DMS 273 (cell line): Measurements from ENCODE around the gene INPP5D.
"Not testable (repeated sequence)": the region's sequence is repeated elsewhere in the genome, so short reads cannot be mapped to it uniquely, and the experiment has no call there.

ENCODE experiments used
- DNase-seq: peaks from one replicate; lab custom pipeline; 2025; ENCODE audit not compliant: unreplicated experiment; lab: John Stamatoyannopoulos, UW

The INPP5D gene

GRCh38 chr2:233059797-233060500 is at the start of gene INPP5D:
Gene INPP5D (plus strand): TSS chr2:233060342. CDS start chr2:233060479, 137 bp downstream.
- DNase-seq, result no peak

DNA sequence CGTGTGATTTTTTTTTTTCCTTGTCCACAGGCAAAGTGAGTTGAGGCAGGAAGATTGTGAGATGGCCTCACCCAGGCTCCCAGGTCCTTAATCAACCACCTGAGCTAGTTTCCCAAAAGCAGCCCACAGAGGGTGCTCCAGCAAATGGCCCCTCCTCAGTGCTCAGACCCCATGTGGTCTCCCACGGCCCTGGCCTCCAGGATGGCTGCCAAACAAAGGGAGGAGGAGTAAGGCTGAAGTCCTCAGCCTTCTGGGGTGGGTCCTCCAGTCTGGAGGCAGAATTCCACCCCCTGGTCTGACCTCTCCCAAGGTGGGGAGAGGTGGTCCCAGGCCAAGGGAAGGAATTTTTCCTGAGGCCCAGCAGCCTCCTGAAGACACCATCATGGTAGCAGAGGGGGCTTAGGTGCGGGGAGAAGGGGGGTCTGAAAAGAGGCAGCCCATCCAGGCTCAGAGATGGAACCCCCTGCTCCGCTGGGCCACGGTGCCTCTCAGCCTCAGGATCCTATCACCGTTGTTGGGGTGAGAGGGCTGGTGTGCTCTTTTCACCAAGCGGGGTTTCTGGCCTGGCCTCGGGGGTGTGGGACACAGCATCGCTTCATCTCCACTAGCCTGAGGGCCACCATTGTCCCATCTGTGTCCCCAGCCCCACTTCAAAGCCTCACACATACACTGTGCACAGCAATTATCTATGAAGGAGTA is 49.4 kb upstream of the INPP5D start:
- no peak for DNase-seq

GRCh38 chr2:233011268-233011650 is 48.9 kb upstream of the INPP5D start:
- DNase-seq, result no peak

GRCh38 chr2:233011702-233012131 is 48.4 kb upstream of the INPP5D start:
- no peak for DNase-seq

GRCh38 chr2:233012301-233012971 is 47.7 kb upstream of the INPP5D start:
- no peak for DNase-seq

DNA sequence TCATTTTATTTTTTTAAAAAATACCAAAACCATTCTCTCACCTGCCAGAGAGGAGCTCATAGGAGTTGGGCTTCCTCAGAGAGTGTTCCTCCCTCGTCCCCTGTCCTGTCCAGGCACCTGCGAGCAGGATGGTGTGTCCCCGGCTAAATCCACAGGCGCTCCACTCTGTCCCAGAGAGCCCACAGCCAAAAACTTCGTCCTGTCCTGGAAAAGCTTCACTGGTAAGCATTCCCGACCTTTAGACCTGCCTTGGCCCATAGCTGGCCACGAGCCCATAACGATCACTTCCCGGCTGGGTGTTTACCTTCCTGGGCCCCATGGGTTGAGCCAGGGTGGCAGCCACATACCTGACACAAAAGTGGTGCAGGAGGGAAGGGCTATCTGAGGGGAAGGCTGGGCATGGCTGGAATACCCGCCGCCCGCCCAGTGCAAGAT is 47.1 kb upstream of the INPP5D start, which contains the start of gene NGEF:
Gene NGEF, minus strand, starts transcription at position 230 of the 435 bp plus-strand sequence. CDS start 38,366 bp downstream, outside the sequence.
- DNase-seq, result no peak

GRCh38 chr2:233013650-233014049 is 46.5 kb upstream of the INPP5D start:
- no peak for DNase-seq

- DNase-seq, result no peak
These were observed 45.0 kb upstream of the INPP5D start for GRCh38 chr2:233015019-233015645.

- no peak for DNase-seq
These were observed 42.2 kb upstream of the INPP5D start for GRCh38 chr2:233017947-233018346.

DNA sequence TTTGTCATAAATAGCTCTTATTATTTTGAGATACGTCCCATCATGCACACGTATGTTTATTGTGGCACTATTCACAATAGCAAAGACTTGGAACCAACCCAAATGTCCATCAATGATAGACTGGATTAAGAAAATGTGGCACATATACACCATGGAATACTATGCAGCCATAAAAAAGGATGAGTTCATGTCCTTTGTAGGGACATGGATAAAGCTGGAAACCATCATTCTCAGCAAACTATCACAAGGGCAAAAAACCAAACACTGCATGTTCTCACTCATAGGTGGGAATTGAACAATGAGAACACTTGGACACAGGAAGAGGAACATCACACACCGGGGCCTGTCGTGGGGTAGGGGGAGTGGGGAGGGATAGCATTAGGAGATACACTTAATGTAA is 40.5 kb upstream of the INPP5D start:
- not testable (repeated sequence) for DNase-seq

GRCh38 chr2:233020454-233020853 is 39.7 kb upstream of the INPP5D start:
- no peak for DNase-seq

DNA sequence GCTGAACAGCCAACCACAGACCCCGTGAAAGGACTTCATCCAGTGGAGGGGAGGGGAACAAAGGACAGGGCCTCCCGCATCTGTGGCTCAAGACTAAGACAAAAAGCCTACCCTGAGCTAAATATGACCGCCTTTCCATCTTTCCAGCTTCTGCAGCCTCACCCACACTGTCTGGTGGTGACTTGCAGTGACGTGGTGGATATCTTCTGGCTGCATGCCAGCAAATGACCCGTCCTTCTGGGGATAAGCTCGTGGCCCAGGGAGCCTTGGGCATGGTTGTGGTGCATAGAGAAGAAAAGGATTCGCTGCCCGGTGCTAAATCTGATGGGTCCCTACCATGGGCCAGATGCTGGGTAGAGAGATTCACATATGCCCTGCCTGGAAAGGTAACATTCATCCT is 38.4 kb upstream of the INPP5D start:
- DNase-seq, result no peak

DNA sequence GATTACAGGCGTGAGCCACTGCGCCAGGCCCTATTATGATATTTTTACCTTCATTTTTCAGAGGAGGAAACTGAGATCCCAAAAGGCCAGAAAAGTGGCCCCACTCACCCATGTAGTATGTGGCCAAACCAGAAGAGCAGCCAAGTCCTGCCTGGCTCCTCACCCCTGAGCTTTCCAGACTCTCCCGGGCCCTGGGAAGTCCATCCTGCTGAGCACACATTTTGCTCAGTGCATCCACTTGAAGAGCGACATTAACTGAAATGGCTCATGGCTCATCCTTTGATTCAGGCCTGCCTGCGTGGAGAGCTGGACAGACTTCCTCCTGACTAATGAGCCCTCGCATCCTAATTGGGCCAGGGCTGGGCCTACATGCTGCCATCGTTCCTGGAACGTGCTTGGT is 37.6 kb upstream of the INPP5D start:
- no peak for DNase-seq

DNA sequence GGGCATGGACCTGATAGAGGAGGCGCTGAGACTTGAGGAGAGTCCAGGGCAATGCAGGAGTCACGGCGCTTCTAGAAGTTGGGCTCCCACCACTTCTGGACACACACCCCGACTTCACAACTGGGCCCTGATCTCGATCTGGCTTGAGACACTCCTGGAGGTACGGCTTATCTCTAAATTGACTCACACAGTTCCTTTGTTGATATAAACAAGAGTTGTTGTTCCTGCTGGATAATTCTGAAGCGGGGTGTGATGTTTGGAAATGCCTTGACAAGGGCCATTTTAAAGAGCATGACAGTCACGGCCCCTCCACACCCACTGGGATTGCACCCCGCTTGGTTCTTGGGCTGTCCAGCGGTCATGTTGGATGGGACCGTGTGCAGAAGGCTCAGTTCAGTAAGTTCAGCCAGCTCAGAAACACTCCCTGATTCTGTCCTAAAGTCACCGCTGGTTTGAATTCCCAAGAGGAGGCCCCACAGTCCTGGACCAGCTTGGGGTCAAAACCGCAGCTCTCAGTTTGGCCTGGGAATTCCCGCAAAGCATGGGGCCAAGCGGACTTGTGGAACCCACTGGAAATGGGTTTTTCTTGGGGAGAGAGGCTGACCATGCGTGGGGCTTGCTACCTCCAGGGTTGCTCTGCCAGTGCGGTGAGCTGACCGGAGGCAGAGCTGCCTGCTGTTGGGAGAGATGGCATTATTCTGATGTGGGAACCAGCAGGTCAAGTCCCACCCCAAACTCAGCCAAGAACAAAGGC is 37.0 kb upstream of the INPP5D start:
- DNase-seq, result no peak

- DNase-seq, result no peak
These were observed 36.3 kb upstream of the INPP5D start for GRCh38 chr2:233023761-233024410.

GRCh38 chr2:233025706-233026105 is 34.4 kb upstream of the INPP5D start:
- DNase-seq, result no peak

- no peak for DNase-seq
These were observed 33.8 kb upstream of the INPP5D start for GRCh38 chr2:233026198-233026813.

GRCh38 chr2:233029321-233029720 is 30.8 kb upstream of the INPP5D start:
- DNase-seq, result no peak

- no peak for DNase-seq
These were observed 28.3 kb upstream of the INPP5D start for GRCh38 chr2:233031556-233032500.
